Measurements from ENCODE around the gene EPS8L2.

Gene EPS8L2

GRCh38 chr11:763549-764321 lies 57.7 kb downstream of the EPS8L2 start:
- DNase-seq, result no peak

- no peak for DNase-seq
These were observed 58.4 kb downstream of the EPS8L2 start for GRCh38 chr11:764322-765024.

GRCh38 chr11:765025-765801 lies 59.2 kb downstream of the EPS8L2 start:
- DNase-seq, result no peak

GRCh38 chr11:765802-766091 lies 59.7 kb downstream of the EPS8L2 start:
- DNase-seq, result no peak

GRCh38 chr11:766106-766935 lies 60.3 kb downstream of the EPS8L2 start:
- no peak for DNase-seq

- DNase-seq, result no peak
These were observed 60.8 kb downstream of the EPS8L2 start for GRCh38 chr11:766936-767210.

- DNase-seq, result no peak
These were observed 61.2 kb downstream of the EPS8L2 start for GRCh38 chr11:767238-767637.

- no peak for DNase-seq
These were observed 64.0 kb downstream of the EPS8L2 start for GRCh38 chr11:769887-770641.

- no peak for DNase-seq
These were observed 64.9 kb downstream of the EPS8L2 start for GRCh38 chr11:770642-771616.

GRCh38 chr11:771617-772204 lies 65.7 kb downstream of the EPS8L2 start:
- DNase-seq, result no peak

- no peak for DNase-seq
These were observed 66.7 kb downstream of the EPS8L2 start for GRCh38 chr11:772429-773390.

GRCh38 chr11:773425-773824 lies 67.4 kb downstream of the EPS8L2 start:
- DNase-seq, result no peak

- no peak for DNase-seq
These were observed 67.8 kb downstream of the EPS8L2 start for GRCh38 chr11:773830-774229.

GRCh38 chr11:774873-775592 lies 69.0 kb downstream of the EPS8L2 start:
- no peak for DNase-seq

- no peak for DNase-seq
These were observed 70.2 kb downstream of the EPS8L2 start for GRCh38 chr11:776263-776560.

- DNase-seq, result no peak
These were observed 70.7 kb downstream of the EPS8L2 start for GRCh38 chr11:776561-777287.
